Smooth muscle cell (in vitro differentiated cells): Measurements from ENCODE around the gene GLMN. TPM values are rescaled to one million over a fixed set of nuclear protein-coding genes. Genes with fewer than 3 reads are reported as not detected.
A peak's percentile ranks its signal among the peaks of the same experiment; 100 is the strongest.

Experiments used
- DNase-seq: peaks from one replicate; lab custom pipeline; 2025; ENCODE audit not compliant: unreplicated experiment; lab: John Stamatoyannopoulos, UW
- H2AFZ ChIP-seq: fragments of 200-600 bp; sonication (generic); 2 replicates; pipeline ENCODE4 v1.6.0; 2016; ENCODE audit warnings: antibody characterized with exemption, low read depth, mild to moderate bottlenecking
- H3F3A ChIP-seq: fragments of 200-600 bp; sonication (generic); 2 replicates; pipeline ENCODE4 v1.6.0; 2017; ENCODE audit warnings: antibody characterized with exemption, low read depth
- H3K27ac ChIP-seq: fragments of 200-600 bp; sonication (generic); 2 replicates; pipeline ENCODE4 v1.5.1; 2016; ENCODE audit warnings: low read depth, mild to moderate bottlenecking
- H3K27me3 ChIP-seq: fragments of 200-600 bp; sonication (generic); 2 replicates; pipeline ENCODE4 v1.6.1; 2016; ENCODE audit warnings: low read depth, mild to moderate bottlenecking
- H3K36me3 ChIP-seq: fragments of 200-600 bp; sonication (generic); 2 replicates; pipeline ENCODE4 v1.5.1; 2016; ENCODE audit warnings: low read depth
- H3K4me1 ChIP-seq: fragments of 200-600 bp; sonication (generic); 2 replicates; pipeline ENCODE4 v1.5.1; 2016; ENCODE audit warnings: low read depth
- H3K4me2 ChIP-seq: fragments of 200-600 bp; sonication (generic); 2 replicates; pipeline ENCODE4 v1.6.0; 2016; ENCODE audit warnings: mild to moderate bottlenecking
- H3K4me3 ChIP-seq: fragments of 200-600 bp; sonication (generic); 2 replicates; pipeline ENCODE4 v1.5.1; 2016; ENCODE audit warnings: mild to moderate bottlenecking
- H3K79me2 ChIP-seq: fragments of 200-600 bp; sonication (generic); 2 replicates; pipeline ENCODE4 v1.6.0; 2016; ENCODE audit warnings: low read depth, mild to moderate bottlenecking
- H3K9ac ChIP-seq: fragments of 200-600 bp; sonication (generic); 2 replicates; pipeline ENCODE4 v1.6.0; 2016; ENCODE audit warnings: low read depth
- H3K9me3 ChIP-seq: fragments of 200-600 bp; sonication (generic); replicated peaks from 2 replicates; pipeline ENCODE4 v1.5.1; 2016; ENCODE audit warnings: low read depth
- H4K20me1 ChIP-seq: fragments of 200-600 bp; sonication (generic); 2 replicates; pipeline ENCODE4 v1.6.0; 2016; ENCODE audit warnings: low read depth
- CTCF ChIP-seq: fragments of 200-600 bp; sonication (generic); IDR thresholded peaks from 2 replicates; pipeline ENCODE4 v1.5.1; 2017; ENCODE audit warnings: borderline replicate concordance, mild to moderate bottlenecking, antibody characterized with exemption; ENCODE audit not compliant: insufficient read depth, poor library complexity, severe bottlenecking
- WGBS: methylation state at CpG from one replicate; pipeline ENCODE4 v1.1.7; 2016; ENCODE audit warnings: low lambda C conversion rate; 5-methylcytosine and 5-hydroxymethylcytosine counted together
- polyA plus RNA-seq: library from polyadenylated mRNA; unstranded; fragments of >200 nt; fragmentation: Nextera tagmentation; extraction: Ambion mirVana; gene quantifications from 2 replicates; pipeline ENCODE4 v1.2.1, GENCODE V29; 2016
- total RNA-seq: library from RNA; depleted of rRNA; stranded (reverse); fragments of >200 nt; gene quantifications from 2 replicates; pipeline ENCODE4 v1.2.3, GENCODE V29; 2014

Gene GLMN
- total RNA-seq (14.6 and 26.9 TPM in 2 replicates), polyA plus RNA-seq (10.8 and 11.4 TPM in 2 replicates)

- peak; percentile 68 for DNase-seq
- H3K27ac ChIP-seq: peak within 1 kb of the TSS; percentile 67
- TF ChIP-seq CTCF: no peak
- H3F3A ChIP-seq: no peaks in the 10 kb centered on the region
- peak within 1 kb of the TSS; percentile 88 for H2AFZ ChIP-seq
- H3K4me3 ChIP-seq: peak within 1 kb of the TSS; percentile 95
- 2% methylated on average over 62 of the region's 76 CpGs for WGBS
- peak within 1 kb of the TSS; percentile 86 for H3K4me2 ChIP-seq
- H3K9me3 ChIP-seq: no peaks in the 10 kb centered on the region
- H3K36me3 ChIP-seq: no peaks in the 10 kb centered on the region
- H3K4me1 ChIP-seq: peaks cover 19% of the 10 kb centered on the region
- H3K27me3 ChIP-seq: no peaks in the 10 kb centered on the region
- H4K20me1 ChIP-seq: peaks cover 3% of the 10 kb centered on the region
- peaks cover 32% of the 10 kb centered on the region for H3K79me2 ChIP-seq
- H3K9ac ChIP-seq: peak within 1 kb of the TSS; percentile 95
Measured at GRCh38 chr1:92298573-92299476, at the start of gene GLMN, which contains the start of gene RPAP2. GLMN (minus strand) TSS chr1:92298987; CDS start chr1:92297999, 988 bp downstream. RPAP2 (plus strand) TSS chr1:92299059; CDS start chr1:92299074, 15 bp downstream.

- H3K27ac ChIP-seq: no peak overlapping the region
- H4K20me1 ChIP-seq: no peaks in the 10 kb centered on the region
- no peak overlapping the region for H3K4me3 ChIP-seq
- 61% methylated on average over 1 of the region's 1 CpG for whole genome bisulfite sequencing
- H3K9me3 ChIP-seq: no peaks in the 10 kb centered on the region
- H3K4me2 ChIP-seq: no peak overlapping the region
- H3K79me2 ChIP-seq: no peaks in the 10 kb centered on the region
- no peak overlapping the region for H2AFZ ChIP-seq
- TF ChIP-seq CTCF: no peak
- H3K27me3 ChIP-seq: no peaks in the 10 kb centered on the region
- no peak overlapping the region for H3K9ac ChIP-seq
- no peaks in the 10 kb centered on the region for H3F3A ChIP-seq
- no peaks in the 10 kb centered on the region for H3K4me1 ChIP-seq
- no peak for DNase-seq
- peaks cover 13% of the 10 kb centered on the region for H3K36me3 ChIP-seq
Measured at GRCh38 chr1:92346866-92347640, 48.3 kb upstream of the GLMN start.

- Histone ChIP-seq H3K4me3 (no peak overlapping the region), H3K79me2 (no peaks in the 10 kb centered on the region), H3K27me3 (no peaks in the 10 kb centered on the region), H3K27ac (no peak overlapping the region), H2AFZ (no peak overlapping the region), H3K9ac (no peak overlapping the region), H3K4me2 (no peak overlapping the region), H3K4me1 (no peaks in the 10 kb centered on the region), H4K20me1 (no peaks in the 10 kb centered on the region), H3K9me3 (no peaks in the 10 kb centered on the region), H3K36me3 (peaks cover 5% of the 10 kb centered on the region), H3F3A (no peaks in the 10 kb centered on the region)
- WGBS: 94% methylated on average over 3 of the region's 3 CpGs
- no peak for TF ChIP-seq CTCF
- DNase-seq: no peak
Measured at GRCh38 chr1:92343061-92343460, 44.3 kb upstream of the GLMN start.
